ENCODE results near the gene AOX1.

DNA sequence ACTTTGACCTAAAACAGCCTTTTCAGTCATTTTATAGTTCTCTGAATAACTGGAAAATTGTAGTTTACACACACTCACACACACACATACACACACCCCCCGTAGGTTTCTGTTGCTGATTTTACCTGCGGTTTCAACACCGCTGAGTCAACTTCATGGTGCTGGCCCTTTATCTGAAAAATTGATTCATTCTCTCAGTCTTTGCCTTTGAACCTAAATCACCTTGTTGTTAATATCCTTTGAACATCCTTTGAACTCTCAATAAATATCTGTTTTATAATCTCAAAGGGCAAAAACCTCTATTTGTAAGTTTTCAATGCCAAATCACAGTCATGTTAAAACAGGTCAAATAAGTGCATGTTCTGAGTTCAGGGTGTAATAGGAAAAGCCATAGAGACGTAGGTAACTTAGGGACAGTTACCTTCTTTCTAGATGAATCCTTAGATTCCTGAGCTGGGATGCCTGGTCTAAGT, 116.9 kb downstream of the AOX1 start:
- TF ChIP-seq POLR2AphosphoS5 (IDR thresholded peaks at IDR 0.05; ENCODE audit: low read depth, low read length) = no peak
- TF ChIP-seq, protein P1, sequence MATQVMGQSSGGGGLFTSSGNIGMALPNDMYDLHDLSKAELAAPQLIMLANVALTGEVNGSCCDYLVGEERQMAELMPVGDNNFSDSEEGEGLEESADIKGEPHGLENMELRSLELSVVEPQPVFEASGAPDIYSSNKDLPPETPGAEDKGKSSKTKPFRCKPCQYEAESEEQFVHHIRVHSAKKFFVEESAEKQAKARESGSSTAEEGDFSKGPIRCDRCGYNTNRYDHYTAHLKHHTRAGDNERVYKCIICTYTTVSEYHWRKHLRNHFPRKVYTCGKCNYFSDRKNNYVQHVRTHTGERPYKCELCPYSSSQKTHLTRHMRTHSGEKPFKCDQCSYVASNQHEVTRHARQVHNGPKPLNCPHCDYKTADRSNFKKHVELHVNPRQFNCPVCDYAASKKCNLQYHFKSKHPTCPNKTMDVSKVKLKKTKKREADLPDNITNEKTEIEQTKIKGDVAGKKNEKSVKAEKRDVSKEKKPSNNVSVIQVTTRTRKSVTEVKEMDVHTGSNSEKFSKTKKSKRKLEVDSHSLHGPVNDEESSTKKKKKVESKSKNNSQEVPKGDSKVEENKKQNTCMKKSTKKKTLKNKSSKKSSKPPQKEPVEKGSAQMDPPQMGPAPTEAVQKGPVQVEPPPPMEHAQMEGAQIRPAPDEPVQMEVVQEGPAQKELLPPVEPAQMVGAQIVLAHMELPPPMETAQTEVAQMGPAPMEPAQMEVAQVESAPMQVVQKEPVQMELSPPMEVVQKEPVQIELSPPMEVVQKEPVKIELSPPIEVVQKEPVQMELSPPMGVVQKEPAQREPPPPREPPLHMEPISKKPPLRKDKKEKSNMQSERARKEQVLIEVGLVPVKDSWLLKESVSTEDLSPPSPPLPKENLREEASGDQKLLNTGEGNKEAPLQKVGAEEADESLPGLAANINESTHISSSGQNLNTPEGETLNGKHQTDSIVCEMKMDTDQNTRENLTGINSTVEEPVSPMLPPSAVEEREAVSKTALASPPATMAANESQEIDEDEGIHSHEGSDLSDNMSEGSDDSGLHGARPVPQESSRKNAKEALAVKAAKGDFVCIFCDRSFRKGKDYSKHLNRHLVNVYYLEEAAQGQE (IDR thresholded peaks at IDR 0.05; ENCODE audit: insufficient read depth in 1 of 2, low read depth in 2 of 2, low read length in 2 of 2) = no peak
